Upper lobe of left lung (tissue), 4 donors: Measurements from ENCODE around the gene B4GALT4.

Experiments used
- EP300 ChIP-seq, 4 donors: sonication (generic); formaldehyde crosslinking; IDR thresholded peaks; one replicate each; pipeline ENCODE4 v1.5.1; 2017; ENCODE audit warnings: antibody characterized with exemption in 4 of 4, control low read depth in 2 of 4
- TF ChIP-seq, protein P1 (sequence below), 6 experiments: fragments of 450-650 bp in 4 of 6; fragments of 200-600 bp in 2 of 6; sonication (generic) in 2 of 6; IDR thresholded peaks; one replicate each; pipeline ENCODE4 v1.5.1; 2016 to 2019; ENCODE audit warnings: antibody characterized with exemption in 6 of 6

GRCh38 chr3:119170821-119171220 lies 69.9 kb downstream of the B4GALT4 start:
- TF ChIP-seq, protein P1, sequence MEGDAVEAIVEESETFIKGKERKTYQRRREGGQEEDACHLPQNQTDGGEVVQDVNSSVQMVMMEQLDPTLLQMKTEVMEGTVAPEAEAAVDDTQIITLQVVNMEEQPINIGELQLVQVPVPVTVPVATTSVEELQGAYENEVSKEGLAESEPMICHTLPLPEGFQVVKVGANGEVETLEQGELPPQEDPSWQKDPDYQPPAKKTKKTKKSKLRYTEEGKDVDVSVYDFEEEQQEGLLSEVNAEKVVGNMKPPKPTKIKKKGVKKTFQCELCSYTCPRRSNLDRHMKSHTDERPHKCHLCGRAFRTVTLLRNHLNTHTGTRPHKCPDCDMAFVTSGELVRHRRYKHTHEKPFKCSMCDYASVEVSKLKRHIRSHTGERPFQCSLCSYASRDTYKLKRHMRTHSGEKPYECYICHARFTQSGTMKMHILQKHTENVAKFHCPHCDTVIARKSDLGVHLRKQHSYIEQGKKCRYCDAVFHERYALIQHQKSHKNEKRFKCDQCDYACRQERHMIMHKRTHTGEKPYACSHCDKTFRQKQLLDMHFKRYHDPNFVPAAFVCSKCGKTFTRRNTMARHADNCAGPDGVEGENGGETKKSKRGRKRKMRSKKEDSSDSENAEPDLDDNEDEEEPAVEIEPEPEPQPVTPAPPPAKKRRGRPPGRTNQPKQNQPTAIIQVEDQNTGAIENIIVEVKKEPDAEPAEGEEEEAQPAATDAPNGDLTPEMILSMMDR (IDR thresholded peaks at IDR 0.05) = no peak
- TF ChIP-seq EP300 (IDR thresholded peaks at IDR 0.05) = no peak
